GDM1 (cell line): ENCODE results near the gene TNFRSF8.

ENCODE experiments used
- DNase-seq: peaks from one replicate; lab custom pipeline; 2025; lab: John Stamatoyannopoulos, UW

TNFRSF8 gene

DNA sequence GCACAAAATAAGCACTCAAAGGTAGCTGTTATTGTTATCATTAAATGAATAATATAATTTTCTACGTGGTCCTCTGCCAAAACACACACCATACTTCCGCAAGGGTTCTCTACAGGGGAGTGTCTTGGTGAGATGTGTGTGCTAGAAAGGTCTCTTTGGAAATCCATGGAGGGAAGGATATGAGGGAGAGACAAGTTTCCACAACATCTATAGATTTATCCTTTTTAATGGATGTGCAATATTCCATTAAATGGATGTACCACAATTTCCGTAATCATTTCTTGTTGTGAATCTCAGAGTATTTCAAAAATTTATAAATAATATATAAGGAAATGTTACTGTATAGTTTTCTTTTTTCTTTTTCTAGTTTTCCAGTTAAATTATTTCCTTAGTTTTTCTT is 2.6 kb upstream of the TNFRSF8 start:
- no peak for DNase-seq

DNA sequence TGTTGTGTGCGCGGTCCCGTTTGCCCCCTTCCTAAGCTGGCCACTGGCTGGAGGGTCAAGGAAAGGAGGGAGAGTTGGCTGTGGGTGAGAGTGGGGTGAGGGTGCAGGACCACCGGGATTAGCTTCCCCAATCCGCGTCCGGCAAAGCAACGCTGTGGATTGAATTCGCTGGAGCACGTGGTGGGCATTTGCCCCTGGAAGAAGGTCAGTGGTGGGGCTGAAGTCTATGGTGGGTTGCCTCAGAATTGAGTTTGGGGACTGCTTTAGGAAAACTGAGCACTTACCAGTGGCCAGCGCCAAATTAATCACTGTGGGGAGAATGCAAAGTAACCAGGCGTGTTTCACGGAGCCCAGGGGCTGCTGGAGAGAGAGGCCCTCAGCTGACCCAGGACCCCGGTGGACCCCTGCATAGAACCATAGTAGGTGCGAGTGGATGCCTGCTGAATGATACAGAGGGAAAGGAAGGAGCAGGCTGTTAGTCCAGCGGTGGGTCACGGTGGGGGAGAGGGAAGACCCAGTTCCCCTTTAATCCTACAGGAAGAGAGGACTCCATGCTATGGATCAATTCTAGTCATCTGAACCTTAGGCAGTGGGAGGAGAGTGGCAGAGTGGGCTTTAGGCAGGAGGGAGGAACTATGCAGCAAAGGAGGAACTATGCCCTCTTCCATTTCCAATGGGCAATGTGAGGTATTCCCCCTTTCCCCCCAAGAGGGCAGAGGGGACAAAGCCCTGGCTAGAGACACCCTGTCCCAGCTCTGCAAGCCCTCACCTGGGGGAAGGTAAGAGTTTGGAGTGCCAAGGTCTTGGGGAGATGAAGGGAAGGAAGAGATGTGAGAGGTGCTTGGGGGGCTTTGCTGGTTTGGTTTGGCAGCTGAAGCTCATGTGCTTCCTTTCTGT is 1.2 kb downstream of the TNFRSF8 start:
- no peak for DNase-seq

DNA sequence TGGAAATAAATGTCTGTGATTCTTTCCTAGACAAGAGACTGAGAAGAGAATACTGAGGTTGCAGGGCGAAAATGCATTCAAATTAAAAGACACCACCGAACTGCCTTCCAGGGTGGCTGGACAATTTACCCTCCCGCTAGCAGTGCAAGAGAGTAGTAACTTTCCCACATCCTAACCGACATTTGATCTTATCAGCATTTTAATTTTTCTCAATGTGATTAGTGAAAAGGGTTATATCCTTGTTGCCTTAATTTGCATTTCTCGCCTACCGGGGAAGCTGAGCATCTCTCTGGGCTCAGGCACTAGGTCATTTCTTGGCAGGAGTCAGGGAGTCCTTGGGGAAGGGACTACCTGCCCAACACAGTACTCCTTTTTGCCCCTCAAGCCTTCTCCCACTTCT is 2.8 kb downstream of the TNFRSF8 start:
- DNase-seq, result no peak

DNA sequence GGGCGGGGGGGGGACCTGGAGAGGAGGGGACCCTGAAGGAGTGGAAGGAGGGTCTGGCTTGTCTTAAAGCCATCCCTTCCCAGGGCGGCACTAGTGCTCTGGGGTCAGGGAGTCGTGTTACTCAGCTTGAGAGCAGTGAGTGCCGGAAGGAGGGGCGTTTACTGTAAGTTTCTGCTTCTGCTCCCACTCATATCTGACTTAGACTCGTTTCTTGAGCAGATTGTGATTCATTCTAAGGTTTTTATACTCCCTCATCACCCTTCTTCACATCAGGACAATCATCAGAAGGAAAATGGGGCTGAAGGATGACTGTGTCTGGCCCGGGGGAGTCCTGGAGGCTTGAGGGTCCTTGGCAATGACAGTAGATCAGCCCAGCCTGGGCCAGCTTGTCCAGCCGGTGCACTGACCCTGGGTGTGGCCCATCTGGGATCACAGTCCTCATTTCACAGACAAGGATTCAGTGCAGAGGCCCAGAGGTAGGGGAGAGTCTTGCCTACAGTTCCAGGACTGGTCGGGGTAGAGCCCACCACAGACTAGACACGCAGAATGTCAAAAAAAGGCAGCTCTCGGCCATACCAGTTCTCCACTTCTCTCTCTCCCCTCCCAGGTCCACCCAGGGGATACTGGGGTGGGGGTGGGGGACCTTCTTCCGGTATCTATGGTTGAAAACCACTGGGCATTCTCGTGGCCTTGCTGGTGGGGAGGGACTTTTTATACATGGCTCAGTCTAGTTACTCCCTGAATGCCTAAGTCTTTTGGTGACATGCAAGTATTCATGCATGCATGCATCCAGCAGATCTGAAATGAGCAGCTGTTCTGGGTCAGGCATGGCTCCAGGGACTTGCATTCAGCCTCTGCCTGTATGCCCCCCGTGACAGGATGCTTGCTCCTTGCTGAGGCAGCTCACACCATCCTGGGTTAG is 5.1 kb downstream of the TNFRSF8 start:
- no peak for DNase-seq

DNA sequence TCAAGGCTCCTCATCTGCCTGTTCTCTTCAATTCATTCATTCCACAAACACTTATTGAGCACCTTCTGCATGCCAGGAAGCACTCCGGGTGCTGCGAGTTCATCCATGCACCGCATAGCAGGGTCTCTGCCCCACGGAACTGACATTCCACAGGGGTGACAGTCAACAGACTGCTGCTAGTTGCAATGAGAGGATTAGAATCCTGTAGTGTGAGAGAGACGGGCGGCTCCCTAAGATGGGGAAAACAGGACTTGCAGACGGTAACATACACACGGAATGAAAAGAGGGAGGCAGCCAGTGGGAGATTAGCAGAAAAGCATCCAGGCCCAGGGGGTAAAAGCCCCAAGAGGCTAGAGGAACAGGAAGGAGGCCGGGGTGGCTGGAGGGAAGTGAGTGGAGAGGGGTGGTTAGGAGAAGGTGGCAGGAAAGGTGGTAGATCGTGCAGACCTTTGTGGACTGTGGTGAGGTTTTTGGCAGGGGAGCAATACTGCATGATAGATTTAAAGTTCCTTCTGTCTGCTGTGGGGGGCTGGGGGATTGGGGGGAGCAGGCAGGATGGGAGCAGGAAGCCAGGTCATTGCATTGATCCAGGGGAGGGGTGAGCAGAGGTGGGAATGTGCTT is 6.6 kb downstream of the TNFRSF8 start:
- DNase-seq, result peak; percentile 44

DNA sequence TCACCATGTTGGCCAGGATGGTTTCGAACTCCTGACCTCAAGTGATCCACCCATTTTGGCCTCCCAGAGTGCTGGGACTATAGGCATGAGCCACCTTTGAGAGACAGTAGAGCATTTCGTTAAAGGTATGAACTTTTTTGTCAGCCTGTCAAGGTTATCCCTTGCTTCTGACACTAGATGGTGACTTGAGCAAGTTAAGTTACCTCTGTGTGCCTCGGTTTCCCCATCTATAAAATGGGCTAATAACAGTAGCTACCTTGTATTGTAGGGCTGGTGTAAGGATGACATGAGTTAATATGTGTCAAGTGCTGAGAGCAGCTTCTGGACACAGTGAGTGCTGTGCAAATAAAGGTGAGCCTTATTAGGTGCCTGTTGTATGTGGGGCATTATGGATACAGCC is 8.8 kb downstream of the TNFRSF8 start:
- DNase-seq, result no peak

DNA sequence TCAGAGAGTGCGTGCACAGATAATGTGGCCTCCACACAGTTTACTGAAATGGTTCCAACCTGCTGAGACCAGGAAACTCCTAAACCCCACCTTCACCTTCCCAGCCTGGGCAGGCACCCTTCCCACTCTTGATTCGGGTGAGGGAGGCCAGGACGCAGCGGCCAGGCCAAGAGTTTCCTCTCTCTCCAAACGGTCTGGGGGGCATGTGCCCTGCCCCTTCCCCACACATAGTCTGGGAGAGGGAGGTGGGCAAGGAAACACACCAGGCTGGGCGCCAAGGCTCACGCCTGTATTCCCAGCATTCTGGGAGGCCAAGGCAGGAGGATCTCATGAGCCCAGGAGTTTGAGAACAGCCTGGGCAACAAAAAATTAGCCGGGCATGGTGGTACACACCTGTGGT is 9.6 kb downstream of the TNFRSF8 start:
- DNase-seq, result no peak

DNA sequence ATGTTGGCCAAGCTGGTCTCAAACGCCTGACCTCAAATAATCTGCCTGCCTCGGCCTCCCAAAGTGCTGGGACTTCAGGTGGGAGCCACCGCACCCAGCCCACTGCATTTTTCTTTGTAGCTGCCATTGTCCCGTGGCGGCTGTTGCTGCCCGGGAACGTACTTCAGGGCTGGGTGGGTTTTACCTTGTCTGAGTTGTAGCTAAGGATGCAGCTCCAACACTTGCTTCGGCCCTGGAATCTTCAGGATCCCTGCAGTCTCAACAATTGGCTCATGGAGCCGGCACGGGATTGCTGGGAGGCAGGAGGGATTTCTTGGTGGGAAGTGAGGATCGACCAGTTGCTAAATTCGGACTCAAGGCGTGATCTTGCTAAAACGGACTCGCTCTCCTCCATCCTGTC is 10.7 kb downstream of the TNFRSF8 start:
- DNase-seq, result no peak

DNA sequence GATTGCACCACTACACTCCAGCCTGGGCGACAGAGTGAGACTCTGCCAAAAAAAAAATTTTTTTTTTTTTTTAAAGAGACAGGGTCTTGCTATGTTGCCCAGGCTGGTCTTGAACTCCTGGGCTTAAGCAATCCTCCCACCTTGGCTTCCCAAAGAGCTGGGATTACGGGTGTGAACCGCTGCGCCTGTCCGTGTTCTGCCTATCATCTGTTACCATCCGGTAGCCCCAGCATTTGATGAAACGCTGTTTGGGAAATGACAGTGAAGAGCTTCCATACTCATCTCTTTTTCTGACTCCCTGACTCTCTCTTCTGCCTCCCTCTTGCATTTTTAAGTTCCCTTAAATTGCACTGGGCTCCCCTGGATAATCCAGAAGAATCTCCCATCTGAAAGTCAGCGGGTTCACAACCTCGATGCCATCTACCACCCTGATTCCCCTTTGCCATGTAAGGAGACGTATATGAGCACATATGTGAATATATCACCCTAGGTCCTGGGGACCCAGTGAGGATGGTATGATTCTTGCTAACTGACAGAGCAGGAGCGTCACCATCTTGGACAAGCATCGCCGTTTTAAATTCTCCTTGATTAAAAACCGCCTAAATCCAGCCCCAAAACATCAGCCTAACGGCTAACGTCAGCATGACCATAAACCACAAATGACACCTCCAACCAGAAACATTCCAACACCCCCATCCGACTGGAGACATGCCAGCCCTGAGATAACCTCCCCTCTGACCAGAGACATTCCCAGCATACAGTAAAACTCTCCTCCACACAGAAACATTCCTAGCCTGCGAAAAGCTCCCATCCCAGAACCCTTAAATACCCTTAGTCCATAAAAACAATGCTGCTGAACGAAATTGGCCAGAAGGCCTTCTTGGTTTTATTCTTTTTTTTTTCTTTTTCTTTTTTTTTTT is 12.4 kb downstream of the TNFRSF8 start:
- no peak for DNase-seq

DNA sequence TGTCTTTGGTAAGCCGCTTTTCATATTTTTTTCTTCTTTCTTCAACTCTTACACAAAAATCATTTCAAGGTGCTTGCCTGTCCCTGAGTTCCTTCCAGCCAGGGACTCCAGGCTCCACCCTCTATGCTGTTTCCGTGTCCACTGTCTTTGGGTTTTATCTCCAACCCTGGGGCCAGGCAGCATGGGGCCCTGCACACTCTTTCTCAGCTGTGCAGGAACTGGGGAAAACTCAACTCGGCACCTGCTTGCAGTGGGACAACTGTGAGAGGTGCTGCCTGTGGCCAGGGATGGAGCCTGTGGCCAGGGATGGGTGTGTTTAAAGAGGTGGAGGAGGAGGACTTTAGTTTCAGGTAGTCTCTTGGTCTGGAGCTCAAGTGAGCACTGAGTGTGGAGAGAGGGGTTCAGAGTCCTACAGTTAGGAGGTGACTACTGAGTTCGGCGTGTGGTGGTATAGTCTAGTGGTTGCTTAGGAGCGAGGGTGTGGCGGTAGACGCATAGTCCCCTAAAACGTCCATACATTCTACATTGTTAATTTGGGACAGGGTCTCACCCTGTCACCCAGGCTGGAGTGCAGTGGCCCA is 13.4 kb downstream of the TNFRSF8 start:
- DNase-seq, result no peak

DNA sequence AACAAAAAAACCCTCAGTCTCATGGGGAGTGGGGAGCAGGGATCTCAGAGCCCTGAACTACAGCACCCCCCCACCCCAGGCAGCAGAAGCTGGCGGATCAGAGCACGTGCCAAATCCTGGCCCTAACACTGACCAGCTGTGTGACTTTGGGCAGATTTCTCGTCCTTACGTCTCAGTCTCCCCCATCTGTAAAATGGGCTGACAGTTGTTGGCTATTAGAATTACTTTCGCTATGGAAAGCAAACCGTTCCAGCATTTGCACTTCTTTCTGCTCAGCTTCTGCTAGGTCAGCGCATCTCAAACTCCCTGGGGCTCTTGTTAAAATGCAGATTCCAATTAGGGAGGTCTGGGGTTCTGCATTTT is 15.5 kb downstream of the TNFRSF8 start:
- DNase-seq, result no peak

DNA sequence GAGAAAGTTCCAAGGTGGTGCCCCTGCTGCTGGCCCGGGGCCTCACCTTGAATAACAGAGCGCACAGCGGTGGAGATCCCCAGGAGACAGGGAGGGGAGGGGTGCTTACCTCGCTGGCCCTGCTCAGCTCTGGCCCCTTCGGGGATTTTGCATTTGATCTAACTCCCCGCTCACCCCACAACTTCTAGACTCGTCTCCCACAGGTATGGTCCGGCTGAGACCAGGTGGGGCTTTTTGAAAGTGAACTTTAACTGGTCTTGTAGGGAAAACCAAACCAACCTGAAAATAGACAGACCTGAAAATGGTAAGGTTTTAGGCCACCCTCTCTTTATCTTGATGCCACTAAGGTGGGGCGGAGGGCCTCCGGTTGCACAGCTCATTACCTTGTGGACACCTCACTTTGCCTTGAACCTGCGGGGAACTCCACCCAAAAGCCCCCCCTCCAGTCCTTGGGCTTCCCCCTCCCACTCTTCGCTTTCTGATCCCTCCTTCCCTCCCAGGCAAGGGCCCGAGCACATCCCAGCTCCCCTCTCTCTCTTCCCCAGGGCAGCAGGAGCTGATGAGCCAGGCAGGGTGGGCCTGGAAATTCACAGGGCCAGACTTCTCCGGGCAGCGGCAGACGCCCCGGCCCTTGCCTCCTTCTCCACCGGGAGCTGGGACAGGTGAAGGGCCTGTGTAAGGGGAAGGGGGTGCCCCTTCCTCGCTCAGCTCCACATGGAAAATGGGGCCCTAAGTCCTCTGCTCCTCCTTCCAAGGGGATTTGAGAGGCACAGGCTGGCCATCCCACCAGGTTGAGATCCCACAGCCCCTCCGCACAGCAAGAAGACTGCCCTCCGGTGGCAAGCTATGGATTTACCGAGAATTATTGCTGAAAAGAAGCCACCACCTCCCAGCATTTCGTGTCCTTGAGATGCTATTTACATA is 16.1 kb downstream of the TNFRSF8 start:
- no peak for DNase-seq

DNA sequence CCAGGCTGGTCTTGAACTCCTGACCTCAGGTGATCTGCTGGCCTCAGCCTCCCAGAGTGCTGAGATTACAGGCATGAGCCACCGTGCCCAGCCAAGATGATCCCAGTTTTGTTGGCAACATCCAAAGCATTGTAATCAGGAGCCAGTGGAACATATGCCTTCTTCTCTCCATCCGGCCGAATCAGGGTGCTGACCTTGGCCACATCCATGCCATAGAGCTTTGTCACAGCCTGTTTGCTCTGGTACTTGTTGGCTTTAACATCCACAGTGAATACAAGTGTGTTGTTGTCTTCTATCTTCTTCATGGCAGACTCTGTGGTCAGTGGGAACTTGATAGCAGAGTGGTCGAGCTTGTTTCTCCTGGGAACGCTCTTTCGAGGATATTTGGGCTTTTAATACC is 17.1 kb downstream of the TNFRSF8 start:
- no peak for DNase-seq

DNA sequence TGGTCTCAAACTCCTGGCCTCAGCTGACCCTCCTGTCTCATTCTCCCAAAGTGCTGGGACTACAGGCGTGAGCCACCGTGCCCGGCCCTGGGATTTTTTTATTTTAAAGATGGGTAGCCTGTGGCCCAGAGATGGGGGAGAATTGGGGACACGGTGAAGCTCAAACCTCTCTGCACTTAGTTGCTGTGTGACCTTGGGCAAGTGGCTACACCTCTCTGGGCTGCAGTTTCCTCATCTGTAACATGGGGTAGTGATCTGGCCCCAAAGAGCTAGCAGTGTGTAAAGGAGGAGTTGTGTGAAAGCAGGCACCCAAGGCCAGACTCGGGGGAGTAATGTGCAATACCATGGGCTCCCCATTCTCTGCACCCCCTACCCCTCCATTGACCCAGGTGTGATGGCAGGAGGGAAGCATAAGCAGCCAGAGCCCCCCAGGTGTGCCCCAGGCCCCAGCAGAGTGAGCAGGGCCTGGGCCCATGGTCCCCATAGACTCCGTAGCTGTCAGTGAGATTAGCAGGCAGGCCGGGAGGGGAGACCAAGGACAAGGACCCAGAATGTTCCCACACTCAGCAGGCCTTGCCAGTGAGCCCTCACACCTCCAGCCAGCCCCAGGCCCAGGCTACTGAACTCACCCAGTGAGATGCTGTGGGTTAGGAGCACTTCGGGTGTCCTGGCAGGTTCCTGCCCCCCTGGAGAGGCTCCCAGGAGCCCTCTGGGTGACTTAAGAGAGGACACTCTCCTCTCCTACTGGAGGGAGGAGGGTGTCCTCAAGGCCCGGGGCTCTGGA is 17.9 kb downstream of the TNFRSF8 start:
- DNase-seq, result no peak

DNA sequence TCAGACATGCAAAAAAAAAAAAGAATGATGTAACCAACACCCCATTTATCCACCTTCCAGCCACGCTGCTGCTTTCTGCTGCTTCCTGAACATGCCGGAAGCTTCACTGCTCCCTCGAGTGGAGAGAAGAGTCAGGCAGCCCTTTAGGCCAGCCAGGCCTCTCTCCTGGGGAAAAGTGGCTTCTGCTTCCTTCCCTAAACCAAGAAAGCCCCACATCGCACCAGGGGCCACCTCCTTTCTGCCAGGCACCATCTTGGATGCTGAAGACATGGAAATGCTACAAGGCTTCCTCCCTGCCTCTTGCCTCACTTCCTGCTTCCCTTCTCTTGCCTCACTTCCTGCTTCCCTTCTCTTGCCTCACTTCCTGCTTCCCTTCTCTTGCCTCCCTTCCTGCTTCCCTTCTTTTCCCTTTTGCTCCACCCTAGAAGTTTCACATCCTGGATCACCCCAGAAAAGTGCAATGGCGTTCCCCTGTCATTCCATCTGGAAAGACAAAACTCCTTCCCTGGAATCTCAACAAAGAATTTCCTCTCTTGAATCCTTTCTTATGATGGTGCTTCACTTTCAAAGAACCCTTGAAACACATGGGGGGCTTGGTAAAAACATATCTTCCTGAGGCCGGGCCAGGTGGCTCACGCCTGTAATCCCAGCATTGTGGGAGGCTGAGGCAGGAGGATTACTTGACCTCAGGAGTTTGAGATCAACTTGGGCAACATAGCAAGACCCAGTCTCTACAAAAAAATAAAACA is 18.7 kb downstream of the TNFRSF8 start:
- DNase-seq, result no peak

DNA sequence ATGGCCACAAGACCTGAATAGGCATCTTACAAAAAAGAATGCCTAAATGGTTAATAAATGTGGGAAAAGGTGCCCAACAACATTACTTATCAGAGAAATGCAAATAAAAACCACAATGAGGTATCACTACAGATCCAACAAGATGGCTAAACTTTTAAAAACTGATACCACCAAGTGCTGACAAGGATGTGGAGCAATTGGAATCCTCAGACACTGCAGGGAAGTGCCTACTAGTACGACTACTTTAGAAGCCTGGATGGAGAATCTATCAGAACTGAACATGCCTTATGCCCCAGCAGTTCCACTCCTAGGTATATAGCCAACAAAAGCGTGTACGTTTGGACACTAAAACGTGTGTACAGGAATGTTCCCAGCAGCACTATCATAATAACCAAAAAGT is 19.9 kb downstream of the TNFRSF8 start:
- no peak for DNase-seq

DNA sequence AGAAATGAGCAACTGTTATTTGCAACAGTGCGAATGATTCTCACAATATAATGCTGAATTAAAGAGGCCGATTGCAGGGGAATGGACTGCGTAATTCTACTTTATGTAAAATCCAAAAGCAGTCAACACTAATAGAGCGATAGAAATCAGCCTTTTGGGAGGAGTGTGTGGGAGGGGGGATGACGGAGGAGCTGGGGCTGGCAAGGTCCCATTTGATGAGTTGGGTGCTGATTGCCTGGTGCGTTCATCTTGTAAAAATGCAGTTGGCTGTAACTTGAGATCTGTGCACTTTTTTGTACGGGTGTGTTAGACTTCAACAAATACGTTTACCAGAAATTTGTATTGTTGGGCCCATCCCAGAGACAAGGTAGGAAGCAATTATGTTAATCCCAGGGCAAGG is 20.7 kb downstream of the TNFRSF8 start:
- no peak for DNase-seq

DNA sequence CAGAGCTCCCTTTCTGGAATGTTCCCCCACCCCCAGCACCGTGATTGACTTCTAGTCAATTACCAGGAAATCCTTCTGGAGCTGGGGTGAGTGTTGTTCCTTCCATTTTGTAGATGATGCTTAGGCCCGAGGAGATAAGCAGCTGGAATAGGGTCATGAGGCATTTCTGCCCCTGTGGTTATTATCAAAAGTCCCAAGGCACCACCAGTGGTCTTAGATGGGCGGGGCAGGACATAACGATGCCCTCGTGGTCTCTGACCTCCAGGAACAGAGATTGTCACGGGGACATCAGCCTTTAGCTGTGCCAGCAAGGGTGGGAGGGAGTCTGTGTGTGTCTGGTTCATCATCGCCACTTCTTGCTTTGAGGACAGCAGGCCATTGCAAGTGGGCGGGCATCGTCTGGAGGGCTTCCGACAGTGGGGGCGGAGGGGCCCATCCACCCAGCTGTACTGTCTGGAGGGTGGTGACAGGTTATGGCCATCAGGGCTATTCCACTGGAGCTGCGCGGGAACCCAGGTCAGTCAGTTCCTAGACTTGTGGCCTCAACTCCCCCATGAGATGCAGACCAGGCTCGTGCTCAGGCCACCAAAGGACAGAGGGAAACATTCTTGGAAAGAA is 22.6 kb downstream of the TNFRSF8 start:
- DNase-seq, result no peak
